ENCODE measurements around the gene SLC35E1.

GRCh38 chr19:16554776-16555175 is 17.4 kb downstream of the SLC35E1 start:
- TF ChIP-seq CTCF (IDR thresholded peaks at IDR 0.05 in 2 of 3, conservative IDR thresholded peaks at IDR 0.05 in 1 of 3; ENCODE audit: borderline replicate concordance in 1 of 3, insufficient read depth in 1 of 3, low read depth in 2 of 3, low read length in 2 of 3) (no peak), EZH2phosphoT487 (IDR thresholded peaks at IDR 0.05; ENCODE audit: borderline replicate concordance) (no peak), TCF7L2 (IDR thresholded peaks at IDR 0.05; ENCODE audit: borderline replicate concordance, extremely low read depth, insufficient read depth, insufficient read length) (no peak), POLR2AphosphoS5 (IDR thresholded peaks at IDR 0.05; ENCODE audit: low read depth, low read length) (no peak), POLR2A (IDR thresholded peaks at IDR 0.05; ENCODE audit: borderline replicate concordance, extremely low read depth, insufficient read depth, insufficient read length) (no peak), ATF3 (IDR thresholded peaks at IDR 0.05) (no peak), REST (IDR thresholded peaks at IDR 0.05; ENCODE audit: low read depth) (no peak), EZH2 (IDR thresholded peaks at IDR 0.05) (no peak), ZFX (IDR thresholded peaks at IDR 0.05) (no peak), JUND (IDR thresholded peaks at IDR 0.05) (no peak), MAX (IDR thresholded peaks at IDR 0.05) (no peak)
